ENCODE measurements around the gene PHF20.
A peak's percentile ranks its signal among the peaks of the same experiment; 100 is the strongest.
"Not testable (repeated sequence)": the region's sequence is repeated elsewhere in the genome, so short reads cannot be mapped to it uniquely, and the experiment has no call there.

PHF20 gene

GRCh38 chr20:35738410-35739179 is 33.2 kb upstream of the PHF20 start:
- intact Hi-C loops (cut with DNase I) = no loop called here

GRCh38 chr20:35739294-35740163 is 32.3 kb upstream of the PHF20 start:
- no peak for DNase-seq
- intact Hi-C loops (cut with DNase I) = loop anchor here (10.0 kb wide), 1 partner anchor 145 kb away; no protein-coding TSS in a partner anchor

More at GRCh38 chr20:35738410-35739179, 33.2 kb upstream of the PHF20 start:
- DNase-seq = no peak

DNA sequence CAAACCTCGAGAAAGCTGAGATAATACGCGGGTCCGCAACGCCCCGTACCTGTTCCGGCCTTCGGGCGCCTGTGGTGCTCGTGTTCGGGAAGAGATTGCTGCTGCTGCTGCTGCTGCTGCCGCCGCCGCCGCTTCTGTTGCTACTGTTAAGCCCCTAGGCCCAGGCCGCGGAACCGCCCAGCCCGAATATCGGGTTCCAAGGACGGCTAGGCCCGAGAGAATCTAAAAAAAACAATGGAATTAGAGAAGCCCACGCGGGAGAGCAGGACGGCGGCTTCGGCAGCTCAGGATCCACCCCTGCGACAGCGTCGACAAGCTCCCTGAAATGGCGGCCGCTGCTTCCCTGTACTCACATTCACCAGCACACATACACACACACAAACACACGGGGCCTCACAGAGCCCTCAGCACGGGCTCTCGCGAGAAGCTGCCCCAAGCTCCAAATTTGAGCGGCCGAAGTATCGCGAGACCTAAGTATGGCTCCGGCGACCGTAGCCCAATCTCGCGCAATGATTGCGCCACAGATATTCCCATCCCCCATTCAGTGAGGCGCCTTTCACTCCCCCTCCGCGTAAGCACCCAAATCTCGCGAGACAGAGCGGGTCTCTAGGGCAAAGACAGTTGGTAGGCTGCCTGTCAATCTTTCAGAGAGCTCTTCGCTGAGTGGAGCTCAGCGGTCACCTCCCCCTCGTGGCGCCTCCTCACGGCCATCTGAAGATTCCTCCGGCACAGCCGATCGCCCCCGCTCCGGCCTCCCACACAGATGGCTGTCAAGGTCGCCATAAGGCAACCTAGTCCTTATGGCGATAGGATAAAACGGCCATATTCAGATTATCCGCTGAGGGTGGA is 29.7 kb upstream of the PHF20 start, which contains the start of gene RBM39:
RBM39 (minus strand) TSS at position 369 of the 849 bp plus-strand sequence. CDS start 1,386 bp downstream, outside the sequence.
- peak; percentile 97 to 100 (median 99) for DNase-seq
- intact Hi-C loops (cut with DNase I) = loop anchor here (2.0 to 10.0 kb wide), 2 partner anchors 27 to 143 kb away; no protein-coding TSS in a partner anchor

- no peak for DNase-seq
- intact Hi-C loops (cut with DNase I) = loop anchor here (2.0 to 10.0 kb wide), 2 partner anchors 26 to 142 kb away; no protein-coding TSS in a partner anchor
Observed at GRCh38 chr20:35742741-35743523, 28.9 kb upstream of the PHF20 start.

- DNase-seq = peak in 1 of 10 donors; percentile 79
- intact Hi-C loops (cut with DNase I) = loop anchor here (2.0 to 10.0 kb wide), 2 partner anchors 25 to 141 kb away; no protein-coding TSS in a partner anchor
Observed at GRCh38 chr20:35743693-35744491, 27.9 kb upstream of the PHF20 start.

DNA sequence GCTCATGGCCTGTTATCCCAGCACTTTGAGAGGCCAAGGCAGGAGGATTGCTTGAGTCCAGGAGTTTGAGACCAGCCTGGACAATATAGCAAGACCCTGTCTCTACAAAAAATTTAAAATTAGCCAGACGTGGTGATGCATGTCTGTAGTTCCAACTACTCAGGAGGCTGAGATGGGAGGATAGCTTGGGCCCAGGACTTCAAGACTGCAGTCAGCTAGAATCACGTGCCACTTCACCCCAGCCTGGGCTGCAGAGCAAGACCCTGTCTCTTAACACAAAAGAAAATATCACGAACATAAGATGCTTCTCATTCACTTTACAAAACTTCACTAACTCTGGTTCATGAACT is 27.3 kb upstream of the PHF20 start:
- DNase-seq = not testable (repeated sequence)
- intact Hi-C loops (cut with DNase I) = loop anchor here (10.0 kb wide), 1 partner anchor 140 kb away; no protein-coding TSS in a partner anchor

DNA sequence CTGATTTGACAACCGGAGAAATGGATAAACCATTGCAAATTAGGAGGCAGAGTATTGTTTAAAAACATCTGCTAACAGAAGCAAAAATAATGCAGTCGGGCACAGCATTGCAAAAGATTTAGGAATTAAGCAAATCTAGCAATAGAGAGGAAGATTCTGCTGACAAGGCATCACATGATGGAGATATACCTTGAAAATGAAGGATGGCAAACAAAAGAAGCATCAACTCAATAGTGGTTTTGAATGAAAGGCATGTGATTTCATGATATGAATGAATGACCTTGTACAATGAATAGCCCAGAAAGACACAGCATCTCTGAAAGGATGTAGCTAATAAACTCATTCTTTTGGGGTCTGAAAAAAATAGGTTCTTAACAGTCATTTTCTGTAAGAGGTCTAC is 21.2 kb upstream of the PHF20 start:
- no peak for DNase-seq
- intact Hi-C loops (cut with DNase I) = no loop called here

DNA sequence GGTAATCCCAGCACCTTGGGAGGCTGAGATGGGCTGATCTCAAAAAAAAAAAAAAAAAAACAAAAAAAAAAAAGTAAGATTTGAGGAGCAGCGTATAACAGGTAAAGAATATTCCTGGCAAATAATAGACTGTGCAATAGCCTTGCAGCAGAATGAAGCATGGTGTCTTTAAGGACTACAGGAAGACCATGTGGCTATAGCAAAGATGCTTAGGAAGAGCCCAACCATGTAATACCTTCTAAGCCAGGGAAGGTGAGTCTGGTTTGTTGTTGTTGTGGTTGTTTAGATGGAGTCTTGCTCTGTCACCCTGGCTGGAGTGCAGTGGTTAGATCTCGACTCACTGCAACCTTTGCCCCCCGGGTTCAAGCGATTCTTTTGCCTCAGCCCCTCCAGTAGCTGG is 15.4 kb upstream of the PHF20 start:
- DNase-seq = no peak
- intact Hi-C loops (cut with DNase I) = no loop called here

DNA sequence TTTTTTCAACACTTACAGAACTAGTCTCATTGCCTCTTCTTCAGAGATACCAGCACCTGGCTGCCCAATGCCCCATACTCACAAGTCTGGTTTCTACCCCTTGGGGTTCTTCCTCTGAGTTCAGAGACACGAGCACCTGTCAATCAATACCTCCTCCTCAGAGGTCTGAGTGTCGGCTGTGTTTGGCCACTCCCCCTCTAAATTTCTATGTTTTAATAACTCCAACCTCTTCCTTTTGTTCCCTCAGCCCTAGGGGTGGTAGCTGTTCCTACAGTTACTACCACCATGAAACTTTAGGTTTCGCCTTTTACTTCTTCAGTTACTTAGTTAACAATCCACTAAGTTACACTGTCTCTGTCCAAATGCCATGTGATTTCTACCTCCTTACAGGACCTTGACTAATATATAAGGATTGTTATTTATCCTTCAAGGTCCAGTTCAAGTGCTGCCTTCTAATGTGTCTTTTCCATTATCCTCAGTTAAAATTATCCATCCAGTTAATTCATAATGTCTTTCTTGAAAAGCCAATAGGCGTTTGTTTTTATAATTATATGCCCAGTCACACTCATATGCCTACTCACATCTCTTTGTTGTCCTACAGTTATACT is 14.6 kb upstream of the PHF20 start:
- DNase-seq = no peak
- intact Hi-C loops (cut with DNase I) = no loop called here

DNA sequence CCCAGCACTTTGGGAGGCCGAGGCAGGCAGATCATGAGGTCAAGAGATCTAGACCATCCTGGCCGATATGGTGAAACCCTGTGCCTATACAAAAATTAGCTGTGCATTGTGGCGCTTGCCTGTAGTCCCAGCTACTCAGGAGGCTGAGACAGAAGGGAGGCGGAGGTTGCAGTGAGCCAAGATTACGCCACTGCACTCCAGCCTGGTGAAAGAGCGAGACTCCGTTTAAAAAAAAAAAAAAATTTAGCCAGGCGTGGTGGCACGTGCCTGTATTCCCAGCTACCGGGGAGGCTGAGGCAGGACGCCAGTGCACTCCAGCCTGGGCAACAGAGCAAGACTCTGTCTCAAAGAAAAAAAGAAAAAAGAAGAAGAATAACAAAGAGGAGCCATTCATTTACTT is 10.3 kb upstream of the PHF20 start:
- intact Hi-C loops (cut with DNase I); DNase-seq: not testable (repeated sequence)

DNA sequence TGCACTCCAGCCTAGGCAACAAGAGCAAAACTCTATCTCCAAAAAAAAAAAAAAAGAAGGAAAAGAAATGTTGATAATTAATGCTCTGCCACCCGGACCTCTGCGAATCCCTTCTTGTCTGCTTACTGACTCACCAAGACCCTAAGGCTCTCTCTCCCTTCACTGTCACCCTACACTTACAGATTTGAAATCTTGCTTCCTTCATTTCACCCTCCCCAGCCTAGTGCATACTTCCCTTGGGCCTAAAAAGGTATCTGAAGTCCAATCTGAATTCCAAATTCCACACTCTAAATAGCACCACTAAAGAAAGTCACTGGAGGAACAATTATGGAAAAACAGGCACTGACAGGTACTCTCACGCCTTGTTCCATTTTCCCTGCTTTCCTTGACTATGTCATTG is 9.4 kb upstream of the PHF20 start:
- intact Hi-C loops (cut with DNase I) = no loop called here

DNA sequence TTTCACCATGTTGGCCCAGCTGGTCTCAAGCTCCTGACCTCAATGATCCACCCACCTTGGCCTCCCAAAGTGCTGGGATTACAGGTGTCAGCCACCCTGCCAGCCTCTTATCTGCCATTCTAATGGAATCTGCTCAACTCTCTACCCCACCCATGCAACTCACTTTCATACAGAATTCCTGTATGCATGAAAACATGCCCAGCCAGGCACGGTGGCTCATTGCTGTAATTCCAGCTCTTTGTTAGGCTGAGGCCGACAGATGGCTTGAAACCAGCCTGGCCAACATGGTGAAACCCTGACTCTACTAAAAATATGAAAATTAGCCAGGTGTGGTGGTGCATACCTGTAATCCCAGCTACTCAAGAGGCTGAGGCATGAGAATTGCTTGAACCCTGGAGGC is 6.9 kb upstream of the PHF20 start:
- intact Hi-C loops (cut with DNase I); DNase-seq: not testable (repeated sequence)

More for the DNA sequence above, 9.4 kb upstream of the PHF20 start:
- no peak for DNase-seq

GRCh38 chr20:35766843-35767242 is 5.0 kb upstream of the PHF20 start:
- intact Hi-C loops (cut with DNase I) = no loop called here
- DNase-seq = no peak

DNA sequence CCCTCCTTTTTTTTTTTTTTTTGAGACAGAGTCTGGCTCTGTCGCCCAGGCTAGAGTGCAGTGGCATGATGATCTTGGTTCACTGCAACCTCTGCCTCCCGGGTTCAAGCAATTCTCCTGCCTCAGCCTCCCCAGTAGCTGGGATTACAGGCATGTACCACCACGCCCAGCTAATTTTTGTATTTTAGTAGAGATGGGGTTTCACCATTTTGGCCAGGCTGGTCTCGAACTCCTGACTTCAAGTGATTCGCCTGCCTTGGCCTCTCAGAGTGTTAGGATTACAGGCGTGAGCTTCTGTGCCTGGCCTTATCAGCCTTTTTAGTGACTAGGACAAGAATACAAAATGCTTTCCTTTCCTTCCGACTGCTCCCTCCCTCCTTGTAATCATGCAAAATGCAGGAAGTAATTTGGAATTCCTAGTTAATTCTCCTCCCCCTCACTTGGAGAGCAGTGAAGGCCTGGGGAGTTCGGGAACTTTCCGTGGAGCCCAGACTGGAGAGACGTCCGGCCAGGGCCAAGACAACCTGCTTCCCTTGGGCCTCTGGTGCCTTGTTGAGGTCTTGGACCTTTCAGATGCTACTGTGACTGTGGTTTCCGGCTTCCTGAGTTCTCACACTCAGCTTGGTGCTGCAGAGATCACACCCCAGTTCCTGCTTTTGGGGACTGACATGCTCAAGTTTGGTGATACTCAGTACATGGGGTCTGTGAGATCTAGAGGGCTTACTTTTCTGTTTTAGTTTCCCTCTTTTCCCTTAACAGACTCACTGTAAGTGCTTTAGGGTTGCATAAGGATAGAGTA is 3.9 kb upstream of the PHF20 start:
- intact Hi-C loops (cut with DNase I) = loop anchor here (2.0 kb wide), 1 partner anchor 25 kb away; the partner anchor contains the start of gene RBM39
- DNase-seq = peak in 5 of 10 donors; percentile 9 to 28 (median 24)

GRCh38 chr20:35768731-35769664 is 2.8 kb upstream of the PHF20 start:
- peak; percentile 42 to 95 (median 76) for DNase-seq
- intact Hi-C loops (cut with DNase I) = loop anchor here (2.0 kb wide), 1 partner anchor 26 kb away; the partner anchor contains the start of gene RBM39

DNA sequence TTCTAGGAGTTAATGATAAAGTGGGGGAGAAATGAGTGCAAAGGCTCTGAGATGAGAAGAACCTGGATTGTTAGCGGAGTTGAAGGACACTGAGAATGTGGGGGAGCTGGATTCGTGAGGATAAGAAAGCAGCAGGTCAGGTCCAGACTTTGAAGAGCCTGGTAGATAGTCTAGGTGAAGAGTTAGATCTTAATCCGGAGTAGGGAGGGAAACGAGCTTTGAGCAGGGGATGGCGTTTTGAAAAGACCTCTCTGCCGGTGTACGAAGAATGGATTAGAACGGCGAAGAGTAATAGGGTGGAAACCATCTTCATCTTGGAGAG is 487 bp upstream of the PHF20 start:
- DNase-seq = no peak
- intact Hi-C loops (cut with DNase I) = no loop called here

All from posterior cingulate gyrus (tissue), 11 donors.